Stimulated activated CD4-positive, alpha-beta T cell treated with anti-CD3 and anti-CD28 coated beads, Interleukin-4, amount 100 ng/mL, for 4 hours (primary cell): Measurements from ENCODE around the gene TMEM107.

Experiments
- DNase-seq, 2 experiments: peaks; one replicate each; pipeline ENCODE4 v3.0.0-alpha.2; 2020

The TMEM107 gene

GRCh38 chr17:8128125-8128784, 47.9 kb downstream of the TMEM107 start:
- no peak for DNase-seq

DNA sequence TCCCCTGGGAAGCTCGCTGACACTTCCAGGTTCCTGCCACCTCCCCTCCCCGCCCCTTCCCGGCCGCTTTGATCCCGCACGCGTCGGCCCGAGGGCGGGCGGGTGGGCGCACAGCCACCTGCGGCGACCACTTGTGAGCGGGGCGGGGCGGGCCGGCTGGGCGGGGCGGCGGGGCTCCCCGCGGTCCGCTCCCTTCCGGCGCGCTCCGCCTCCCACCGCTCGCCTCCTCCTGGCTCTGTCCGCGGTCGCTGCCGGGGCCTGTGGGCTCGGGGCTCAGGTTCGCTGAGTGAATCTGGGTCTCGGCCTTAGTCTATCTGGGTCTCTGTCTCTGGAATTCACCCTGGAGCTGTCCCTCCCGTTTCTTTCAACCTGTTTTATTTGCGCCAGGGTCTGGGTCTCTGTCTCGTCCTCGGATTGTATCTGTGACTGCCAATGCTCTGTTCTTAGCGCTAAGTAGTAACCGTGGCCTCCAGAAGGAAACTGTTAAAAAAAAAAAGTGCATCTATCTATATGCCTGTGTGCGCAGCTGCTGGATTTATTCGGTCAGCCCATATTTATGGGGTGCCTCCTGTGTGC, 49.6 kb downstream of the TMEM107 start:
- peak in 1 of 2 experiments; percentile 63 for DNase-seq

DNA sequence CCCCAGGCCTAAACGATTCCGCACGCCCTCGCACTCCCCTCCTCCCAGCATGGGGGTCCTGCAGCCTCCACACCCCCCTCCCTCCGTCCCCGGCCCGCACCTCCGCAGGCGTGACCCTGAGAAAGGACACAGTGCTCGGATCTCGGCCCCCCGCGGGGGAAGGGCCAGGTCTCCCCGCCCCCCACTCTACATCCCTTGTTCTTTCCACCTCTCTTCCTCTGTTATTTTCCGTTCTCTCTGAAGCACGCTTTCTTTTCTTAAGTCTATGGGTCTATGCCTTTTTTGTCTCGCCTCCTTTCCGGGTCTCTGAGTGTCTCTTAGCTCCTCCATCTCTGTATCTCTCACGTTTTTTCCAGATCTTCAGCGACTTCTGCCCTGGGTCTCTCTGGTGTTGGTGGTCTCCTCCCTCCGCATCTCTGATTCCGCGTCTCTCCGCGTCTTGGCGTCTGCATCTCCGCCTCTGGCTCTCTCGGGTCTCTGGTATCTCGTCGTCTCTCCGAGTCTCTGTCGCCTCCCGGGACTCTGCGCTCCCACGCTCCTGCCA, 50.2 kb downstream of the TMEM107 start:
- peak in 1 of 2 experiments; percentile 18 for DNase-seq

DNA sequence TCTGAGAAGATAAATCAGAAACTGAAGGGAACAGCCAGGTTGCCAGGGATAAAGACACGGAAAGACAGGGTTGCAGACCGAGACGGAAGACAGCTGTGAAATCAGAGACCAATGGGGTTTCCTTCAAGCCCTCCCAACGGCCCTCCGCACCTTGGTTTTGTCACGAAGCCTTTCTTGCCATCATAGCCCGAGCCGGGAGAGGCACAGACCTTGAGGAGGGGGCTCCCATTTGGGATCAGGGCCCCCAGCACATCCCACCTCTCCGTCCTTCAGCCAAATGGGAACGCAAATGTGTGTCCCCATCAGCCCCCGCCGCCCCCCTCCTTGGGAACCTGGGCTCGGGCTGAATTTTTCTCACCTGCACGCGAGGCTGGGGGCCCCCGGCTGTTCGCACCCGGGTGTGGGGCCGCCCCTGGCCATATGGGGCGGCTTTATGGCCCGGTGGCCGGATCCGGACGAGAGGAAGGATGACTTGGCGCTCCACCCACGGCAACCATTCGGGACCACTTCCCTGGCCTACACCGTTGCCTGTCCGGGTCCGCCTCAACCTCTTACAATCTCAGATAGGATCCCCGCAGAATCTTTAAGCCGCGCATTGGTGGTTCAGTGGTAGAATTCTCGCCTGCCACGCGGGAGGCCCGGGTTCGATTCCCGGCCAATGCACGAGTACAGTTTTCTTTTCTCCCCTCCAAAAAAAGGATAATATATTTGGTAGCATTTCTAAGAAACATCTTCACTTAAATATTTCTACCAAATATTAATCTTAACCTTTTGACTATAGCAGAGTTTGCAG, 50.8 kb downstream of the TMEM107 start:
- DNase-seq, result peak; percentile 83 to 90

DNA sequence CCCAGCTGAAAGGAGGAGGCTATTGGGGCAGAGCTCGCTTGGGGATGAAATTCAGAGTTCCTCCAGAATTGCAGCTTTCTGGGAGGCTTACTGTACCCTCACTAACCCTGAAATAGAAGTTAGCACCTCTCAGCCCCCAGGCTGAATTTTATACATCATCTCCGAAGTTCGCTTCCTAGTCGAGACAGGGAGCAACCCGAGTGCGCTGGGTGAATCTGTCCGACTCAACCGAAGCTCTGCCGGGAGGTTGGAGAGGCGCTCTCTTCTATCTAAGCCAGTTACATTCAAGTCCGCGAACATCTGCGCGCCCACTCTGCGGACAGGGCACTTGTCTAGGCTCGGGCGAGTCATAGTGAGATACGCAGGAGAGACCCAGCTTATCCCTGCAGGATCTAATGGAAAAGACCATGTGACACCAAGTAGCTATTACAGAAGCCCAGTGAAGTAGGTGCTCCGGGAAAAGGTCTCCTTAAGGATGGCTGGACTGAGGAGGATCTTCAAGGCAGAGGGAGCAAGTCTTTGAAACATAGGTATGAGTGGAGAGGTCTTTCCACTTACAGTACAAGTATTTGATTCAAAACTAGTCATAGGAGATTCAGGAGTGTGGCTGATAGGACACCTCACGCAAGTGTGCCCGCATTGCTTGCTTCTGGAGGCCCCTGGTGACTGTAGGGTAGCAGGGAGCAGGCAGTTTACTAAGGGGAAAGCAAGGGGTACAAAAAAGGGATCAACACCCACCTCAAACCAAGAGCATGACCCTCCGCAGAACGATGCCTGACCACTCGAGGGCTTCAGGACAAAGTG, 51.6 kb downstream of the TMEM107 start:
- no peak for DNase-seq

DNA sequence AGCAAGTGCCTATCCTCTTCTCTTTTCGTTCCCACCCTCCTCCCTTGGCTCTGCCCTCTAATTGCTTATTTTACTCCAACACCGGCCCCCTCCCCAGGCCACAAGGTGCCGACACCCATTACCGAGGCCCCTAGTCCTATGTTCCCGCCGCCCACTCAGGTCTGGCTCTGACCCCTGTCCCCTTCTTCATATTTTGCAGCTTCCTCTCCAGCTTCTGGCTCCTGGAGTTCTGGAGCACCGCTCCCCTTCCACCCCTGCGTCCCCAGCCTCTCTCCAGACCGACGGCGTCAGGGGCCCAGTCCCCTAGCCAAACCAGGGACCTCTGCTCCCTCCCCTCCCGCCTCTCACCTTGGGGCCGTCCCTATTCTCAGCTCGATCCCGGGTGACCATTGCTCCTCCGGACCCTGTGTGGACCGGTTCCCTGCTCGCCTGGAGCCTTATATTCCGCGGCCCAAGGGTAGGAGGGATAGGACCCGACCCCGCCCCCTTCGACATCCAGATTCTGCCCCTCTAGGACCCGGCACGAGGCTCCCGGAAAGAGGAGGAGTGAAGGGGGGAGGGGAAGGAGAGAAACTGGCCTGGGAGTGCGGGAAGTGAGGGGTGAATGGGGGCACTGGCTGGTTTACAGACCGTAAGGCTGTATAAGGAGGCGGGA, 52.4 kb downstream of the TMEM107 start, which contains the start of gene HES7:
Gene HES7, minus strand, starts transcription at position 412 of the 655 bp plus-strand sequence. Its CDS starts 22 bp downstream, at position 390.
- no peak for DNase-seq

GRCh38 chr17:8122924-8123694, 53.1 kb downstream of the TMEM107 start:
- DNase-seq, result peak; percentile 46 to 51
